Measurements from ENCODE around the gene STING1.

STING1 gene

DNA sequence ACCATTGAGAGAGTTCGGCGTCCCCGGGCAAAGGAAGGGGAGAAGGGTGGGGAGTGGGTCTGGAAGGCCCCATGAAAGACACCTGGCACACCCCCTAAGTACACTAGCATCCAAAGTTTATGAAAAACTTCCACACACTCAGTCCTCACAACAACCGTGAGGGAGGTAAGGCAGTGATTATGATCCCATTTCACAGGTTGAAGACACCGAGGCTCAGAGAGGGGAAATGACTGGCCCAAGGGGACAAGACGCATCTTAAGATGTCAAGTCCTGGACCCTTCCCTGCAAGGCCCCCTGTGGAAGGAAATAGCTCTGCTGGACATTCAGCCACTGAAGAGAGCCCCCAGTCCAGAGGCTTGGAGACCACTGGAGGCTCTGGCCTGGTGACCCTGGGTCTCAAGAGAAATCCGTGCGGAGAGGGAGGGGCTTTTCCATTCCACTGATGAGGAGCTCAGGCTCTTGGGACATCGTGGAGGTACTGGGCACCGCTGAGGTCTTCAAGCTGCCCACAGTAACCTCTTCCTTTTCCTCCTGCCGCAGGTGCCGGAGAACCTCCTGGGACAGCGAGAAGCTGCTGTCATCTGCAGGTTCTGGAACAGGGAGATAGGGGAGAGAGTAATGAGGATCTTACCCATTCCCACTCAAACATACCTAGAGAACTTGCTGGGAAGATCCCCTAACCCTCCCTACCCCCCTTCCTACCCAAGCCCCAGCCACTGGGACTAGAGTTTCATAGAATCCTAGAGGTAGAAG lies 6.5 kb downstream of the STING1 start:
- TF ChIP-seq, protein P1, sequence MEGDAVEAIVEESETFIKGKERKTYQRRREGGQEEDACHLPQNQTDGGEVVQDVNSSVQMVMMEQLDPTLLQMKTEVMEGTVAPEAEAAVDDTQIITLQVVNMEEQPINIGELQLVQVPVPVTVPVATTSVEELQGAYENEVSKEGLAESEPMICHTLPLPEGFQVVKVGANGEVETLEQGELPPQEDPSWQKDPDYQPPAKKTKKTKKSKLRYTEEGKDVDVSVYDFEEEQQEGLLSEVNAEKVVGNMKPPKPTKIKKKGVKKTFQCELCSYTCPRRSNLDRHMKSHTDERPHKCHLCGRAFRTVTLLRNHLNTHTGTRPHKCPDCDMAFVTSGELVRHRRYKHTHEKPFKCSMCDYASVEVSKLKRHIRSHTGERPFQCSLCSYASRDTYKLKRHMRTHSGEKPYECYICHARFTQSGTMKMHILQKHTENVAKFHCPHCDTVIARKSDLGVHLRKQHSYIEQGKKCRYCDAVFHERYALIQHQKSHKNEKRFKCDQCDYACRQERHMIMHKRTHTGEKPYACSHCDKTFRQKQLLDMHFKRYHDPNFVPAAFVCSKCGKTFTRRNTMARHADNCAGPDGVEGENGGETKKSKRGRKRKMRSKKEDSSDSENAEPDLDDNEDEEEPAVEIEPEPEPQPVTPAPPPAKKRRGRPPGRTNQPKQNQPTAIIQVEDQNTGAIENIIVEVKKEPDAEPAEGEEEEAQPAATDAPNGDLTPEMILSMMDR (IDR thresholded peaks at IDR 0.05; ENCODE audit: low read length, missing control alignments), result no peak
- no peak overlapping the region for H3K4me3 ChIP-seq (replicated peaks; ENCODE audit: low read depth, low read length)
- DNase-seq (ENCODE audit: low read depth), result no peak

DNA sequence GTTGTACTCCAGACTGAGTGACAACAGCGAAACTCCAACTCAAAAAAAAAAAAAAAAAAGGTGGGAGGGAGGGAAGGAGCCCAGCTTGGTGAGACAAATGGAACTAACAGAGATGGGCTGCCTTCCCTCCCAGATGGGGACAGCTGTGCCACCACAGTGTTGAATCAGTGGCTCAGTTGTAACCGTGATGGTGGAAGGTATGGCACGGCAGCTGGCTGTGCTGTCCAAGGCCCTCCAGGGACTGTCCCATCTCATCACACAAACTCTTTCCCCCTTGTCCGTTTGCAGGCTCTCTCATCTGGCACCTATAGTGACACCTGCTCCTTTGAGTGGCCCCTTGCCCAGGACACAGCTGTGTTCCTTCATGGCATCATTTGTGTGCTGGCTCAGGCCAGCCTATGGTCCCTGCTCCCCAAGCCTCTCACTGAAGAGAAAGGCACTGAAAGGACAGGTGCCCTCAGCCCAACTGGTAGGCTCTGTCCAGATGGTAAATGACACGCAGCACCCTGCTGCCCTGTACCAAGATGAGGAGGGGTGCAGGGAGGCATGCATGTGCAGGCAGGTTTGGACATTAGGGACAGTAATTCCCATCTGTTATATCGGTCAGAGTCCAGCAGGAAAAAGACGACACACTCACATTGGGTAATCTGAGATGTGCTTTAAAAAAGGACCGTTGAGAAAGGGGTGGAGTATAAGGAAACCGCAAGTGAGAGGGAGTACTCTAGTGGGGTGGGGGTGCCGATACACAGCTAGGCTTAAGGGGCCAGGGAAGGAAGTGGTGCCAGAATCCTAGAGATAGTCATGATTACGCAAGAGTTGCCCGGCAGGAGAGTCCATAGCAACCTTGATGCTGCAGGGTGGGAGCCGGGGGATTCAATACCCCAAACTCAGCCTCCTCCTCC lies 7.4 kb downstream of the STING1 start:
- DNase-seq (ENCODE audit: low read depth), result peak; percentile 89
- H3K4me3 ChIP-seq (replicated peaks; ENCODE audit: low read depth, low read length), result no peak overlapping the region
- TF ChIP-seq, protein P1 (IDR thresholded peaks at IDR 0.05; ENCODE audit: low read length, missing control alignments), result no peak

GRCh38 chr5:139473565-139473964 lies 9.0 kb downstream of the STING1 start:
- H3K4me3 ChIP-seq (replicated peaks; ENCODE audit: low read depth, low read length), result no peak overlapping the region
- TF ChIP-seq, protein P1 (IDR thresholded peaks at IDR 0.05; ENCODE audit: low read length, missing control alignments), result no peak
- peak; percentile 47 for DNase-seq (ENCODE audit: low read depth)

DNA sequence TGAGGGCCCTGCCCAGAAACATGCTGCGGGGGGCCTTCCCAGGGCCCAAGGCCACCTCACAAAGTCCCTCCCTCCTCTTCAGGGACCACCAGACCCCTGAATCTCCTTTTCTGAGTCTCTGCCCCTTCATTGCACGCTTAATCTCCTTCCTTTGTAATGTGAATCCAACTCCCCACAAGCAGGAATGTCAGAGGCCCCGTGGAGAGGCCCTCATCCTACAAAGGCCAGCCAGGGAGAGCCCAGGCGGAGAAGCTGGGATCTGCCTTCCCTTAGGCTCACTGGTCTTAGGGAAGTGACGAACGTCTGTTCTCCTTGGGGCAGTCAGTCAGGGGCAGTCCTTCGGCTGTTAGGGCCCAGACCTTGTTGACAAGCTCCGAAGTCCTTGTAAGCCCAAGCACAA lies 9.5 kb downstream of the STING1 start:
- H3K4me3 ChIP-seq (replicated peaks; ENCODE audit: low read depth, low read length), result no peak overlapping the region
- TF ChIP-seq, protein P1 (IDR thresholded peaks at IDR 0.05; ENCODE audit: low read length, missing control alignments), result no peak
- peak; percentile 31 for DNase-seq (ENCODE audit: low read depth)

DNA sequence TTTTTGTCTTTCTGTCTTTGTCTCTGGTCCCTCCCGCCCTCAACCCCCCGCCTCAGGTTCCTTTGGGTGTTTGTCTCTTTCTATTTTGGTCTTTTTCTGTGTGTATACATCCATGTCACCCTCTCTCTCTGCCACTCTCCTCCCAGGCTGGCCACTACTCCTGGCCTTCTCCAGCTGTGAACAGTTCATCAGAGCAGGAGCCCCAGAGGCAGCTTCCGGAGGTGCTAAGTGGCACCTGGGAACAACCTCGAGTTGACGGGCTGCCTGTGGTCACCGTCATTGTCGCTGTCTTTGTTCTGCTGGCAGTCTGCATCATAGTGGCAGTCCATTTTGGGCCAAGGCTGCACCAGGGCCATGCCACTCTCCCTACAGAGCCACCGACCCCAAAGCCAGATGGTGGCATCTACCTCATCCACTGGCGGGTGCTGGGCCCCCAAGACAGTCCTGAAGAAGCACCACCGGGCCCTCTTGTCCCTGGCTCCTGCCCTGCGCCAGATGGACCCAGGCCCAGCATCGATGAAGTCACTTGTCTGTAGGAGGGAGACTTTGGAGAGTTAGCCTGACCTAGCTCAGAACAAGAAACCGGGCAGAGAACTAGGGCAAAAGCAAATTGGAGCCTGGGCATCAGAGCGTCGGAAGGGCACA lies 10.1 kb downstream of the STING1 start:
- TF ChIP-seq, protein P1 (IDR thresholded peaks at IDR 0.05; ENCODE audit: low read length, missing control alignments), result no peak
- no peak overlapping the region for H3K4me3 ChIP-seq (replicated peaks; ENCODE audit: low read depth, low read length)
- DNase-seq (ENCODE audit: low read depth), result no peak

- DNase-seq (ENCODE audit: low read depth), result no peak
- H3K4me3 ChIP-seq (replicated peaks; ENCODE audit: low read depth, low read length), result no peak within 1 kb of the TSS
- TF ChIP-seq, protein P1 (IDR thresholded peaks at IDR 0.05; ENCODE audit: low read length, missing control alignments), result no peak
Measured at GRCh38 chr5:139470821-139471300, 11.7 kb downstream of the STING1 start, which contains the start of gene SMIM33. Gene SMIM33, plus strand, starts transcription at chr5:139471004. Its CDS starts 118 bp downstream, at chr5:139471122.
